ENCODE measurements around the gene IQCE.

Gene IQCE

GRCh38 chr7:2651336-2651735, 92.6 kb downstream of the IQCE start:
- DNase-seq: no peak

DNA sequence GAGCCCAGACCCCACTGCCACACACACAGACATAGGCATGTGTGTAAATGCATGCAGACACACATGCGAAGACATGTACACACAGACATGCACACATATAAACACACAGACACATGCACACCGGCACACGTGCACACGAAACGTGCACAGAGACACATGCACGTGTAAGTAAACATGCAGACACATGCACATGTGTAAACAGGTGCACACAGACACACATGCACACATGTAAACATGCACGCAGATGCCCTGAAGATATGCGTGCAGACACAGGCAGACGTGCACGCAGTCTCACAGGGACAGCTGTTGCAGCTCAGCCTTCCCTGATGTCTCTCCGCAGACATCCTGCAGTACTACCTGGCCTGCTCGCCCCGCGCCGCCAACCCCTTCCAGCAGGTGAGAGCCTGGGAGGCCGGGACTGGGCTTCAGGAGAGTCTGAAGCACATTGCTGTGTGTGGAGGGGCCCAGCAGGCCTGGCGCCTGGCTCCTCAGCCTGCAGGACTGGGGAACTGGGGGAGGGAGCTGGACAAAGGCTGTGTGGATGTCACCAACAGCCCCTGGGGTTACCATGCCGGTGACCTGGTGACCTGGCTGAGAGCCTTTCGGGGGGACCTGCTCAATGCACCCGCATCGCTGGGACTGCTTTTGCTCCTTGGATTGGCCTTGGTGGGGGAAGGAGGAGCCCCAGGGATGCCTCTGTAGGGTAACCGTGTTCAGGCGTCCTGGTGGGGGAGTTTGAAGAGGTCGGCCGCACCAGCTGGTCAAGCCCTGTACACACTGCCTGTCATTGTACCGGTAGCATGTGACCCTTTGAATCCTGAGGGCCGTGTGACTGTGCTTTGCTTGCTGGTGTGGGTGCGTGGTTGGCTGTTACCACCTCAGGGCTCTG, 93.3 kb downstream of the IQCE start:
- no peak for DNase-seq

DNA sequence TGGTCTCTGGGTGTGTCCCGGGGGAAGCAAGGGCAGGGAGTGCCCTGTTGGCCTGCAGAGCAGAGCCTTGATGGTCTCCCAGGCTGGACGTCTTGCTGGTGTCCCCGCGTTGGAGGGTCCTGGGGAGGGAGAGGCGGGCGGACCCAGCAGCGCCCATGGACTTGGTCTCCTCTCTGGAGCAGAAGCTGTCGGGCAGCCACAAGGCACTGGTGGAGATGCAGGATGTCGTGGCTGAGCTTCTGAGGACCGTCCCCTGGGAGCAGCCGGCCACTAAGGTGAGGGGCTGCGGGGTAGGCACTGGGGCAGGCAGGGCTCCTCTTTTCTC, 93.9 kb downstream of the IQCE start:
- DNase-seq: no peak

DNA sequence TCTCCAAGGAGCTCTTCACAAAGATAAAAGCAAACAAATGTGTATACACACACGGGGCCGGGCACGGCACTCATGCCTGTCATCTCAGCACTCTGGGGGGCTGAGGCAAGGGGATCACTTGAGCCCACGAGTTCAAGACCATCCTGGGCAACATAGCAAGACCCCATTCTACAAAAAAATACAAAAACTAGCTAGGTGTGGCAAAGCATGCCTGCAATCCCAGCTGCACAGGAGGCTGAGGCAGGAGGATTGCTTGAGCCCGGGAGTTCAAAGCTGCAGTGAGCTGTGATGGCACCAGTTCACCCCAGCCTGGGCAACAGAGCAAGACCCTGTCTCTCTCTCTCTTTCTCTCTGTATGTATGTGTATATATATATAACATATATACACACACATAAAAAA, 95.3 kb downstream of the IQCE start:
- DNase-seq: no peak

DNA sequence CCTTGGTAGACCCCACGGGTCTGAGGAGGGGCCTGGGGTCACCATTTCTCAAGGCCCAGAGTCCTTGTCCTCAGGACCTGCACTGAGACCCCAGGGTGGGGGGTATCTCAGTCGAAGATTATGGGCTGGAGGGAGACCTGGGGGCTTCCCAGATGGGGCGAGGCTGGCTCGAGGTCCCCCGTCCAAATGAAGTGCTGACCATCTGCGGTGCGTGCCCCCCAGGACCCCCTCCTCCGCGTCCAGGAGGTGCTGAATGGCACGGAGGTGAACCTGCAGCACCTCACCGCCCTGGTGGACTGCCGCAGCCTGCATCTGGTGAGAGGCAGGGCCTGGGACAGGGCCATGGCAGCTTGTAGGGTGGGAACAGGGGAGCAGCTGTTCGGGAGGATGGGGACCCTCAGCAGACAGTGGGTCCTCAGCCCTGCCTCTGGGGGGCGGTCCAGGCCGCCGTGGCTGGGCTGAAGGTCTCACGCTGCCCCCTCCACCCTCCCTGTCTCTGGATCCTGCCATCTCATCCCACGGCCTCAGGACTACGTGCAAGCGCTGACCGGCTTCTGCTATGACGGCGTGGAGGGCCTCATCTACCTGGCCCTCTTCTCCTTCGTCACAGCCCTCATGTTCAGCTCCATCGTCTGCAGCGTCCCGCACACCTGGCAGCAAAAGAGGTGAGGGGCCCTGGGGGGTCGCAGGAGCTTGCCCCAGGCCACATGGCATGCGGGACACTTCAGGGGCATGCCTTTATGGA, 97.3 kb downstream of the IQCE start:
- DNase-seq: no peak

DNA sequence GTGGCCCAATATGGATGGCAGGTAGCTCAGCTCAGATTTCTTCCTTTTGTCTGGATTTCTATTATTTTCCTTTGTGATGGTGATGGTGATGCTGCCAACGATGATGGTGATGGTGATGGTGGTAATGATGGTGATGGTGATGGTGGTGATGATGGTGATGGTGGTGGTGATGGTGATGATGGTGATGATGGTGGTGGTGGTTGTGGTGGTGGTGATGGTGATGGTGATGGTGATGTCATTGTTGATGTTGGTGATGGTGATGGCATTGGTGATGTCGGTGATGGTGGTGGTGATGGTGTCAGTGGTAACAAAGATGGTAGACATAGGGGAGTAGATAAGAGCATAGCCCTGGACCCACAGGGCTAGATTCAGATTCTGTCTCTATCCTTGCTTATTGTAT, 98.4 kb downstream of the IQCE start:
- DNase-seq: no peak

- DNase-seq: no peak
These were observed 99.3 kb downstream of the IQCE start for GRCh38 chr7:2657920-2658671.

- no peak for DNase-seq
These were observed 100.2 kb downstream of the IQCE start for GRCh38 chr7:2658941-2659340.

DNA sequence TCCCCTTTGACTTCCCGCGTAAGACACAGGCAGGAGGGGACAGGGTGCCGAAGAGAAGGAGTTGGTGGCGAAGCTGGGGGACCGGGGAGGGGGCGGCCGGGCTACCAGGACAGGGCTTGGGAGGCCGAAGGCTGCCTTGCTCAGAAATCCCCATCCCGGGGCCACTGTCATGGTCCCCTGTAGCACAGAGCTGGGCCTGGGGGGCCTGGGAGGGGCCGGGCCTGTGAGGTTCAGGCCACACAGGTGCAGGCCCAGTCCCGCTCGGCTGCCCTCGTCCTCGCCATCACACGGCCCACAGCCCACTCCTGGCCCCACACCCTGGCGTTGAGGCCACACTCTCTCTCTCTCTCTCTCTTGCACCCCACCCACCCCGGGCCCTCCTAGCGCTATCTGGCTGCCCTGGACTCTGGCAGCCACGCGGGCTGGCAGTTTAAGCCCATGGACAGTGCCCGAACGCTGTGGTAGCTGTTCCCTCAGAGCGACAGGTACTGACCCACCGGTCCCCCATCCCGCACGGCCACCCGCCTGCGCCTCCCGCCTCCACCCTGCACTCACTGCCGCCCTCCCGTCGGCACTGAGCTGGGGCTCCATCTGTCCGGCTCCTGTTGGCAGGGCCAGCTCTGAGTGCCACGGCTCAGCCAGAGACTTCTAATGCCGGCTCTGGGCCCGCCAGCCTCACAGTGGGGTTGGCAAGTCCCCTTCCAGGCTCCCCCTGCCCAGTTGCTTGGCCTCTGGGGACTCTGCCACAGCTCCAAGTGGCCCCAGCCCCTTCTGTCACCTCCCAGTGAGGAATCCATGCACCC, 101.0 kb downstream of the IQCE start:
- DNase-seq: no peak

- no peak for DNase-seq
These were observed 101.7 kb downstream of the IQCE start for GRCh38 chr7:2660359-2661095.

DNA sequence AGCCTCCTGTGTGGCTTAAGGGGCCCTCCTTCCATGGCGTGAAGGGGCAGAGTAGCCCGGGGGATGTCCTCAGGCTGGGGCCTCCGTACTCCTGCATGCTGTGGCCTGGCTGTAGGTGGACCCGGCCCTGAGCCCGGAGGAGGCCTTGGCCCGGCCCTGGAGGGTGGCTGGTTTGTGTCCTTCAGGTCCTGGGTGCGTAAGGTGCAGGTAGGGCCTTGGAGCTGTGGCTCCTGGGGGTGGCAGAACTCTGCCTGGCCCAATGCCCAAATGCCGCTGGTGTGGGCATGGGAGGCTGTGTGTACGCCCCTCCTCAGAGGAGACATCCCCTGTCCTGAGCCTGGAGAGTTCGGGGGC, 102.3 kb downstream of the IQCE start:
- no peak for DNase-seq

- DNase-seq: no peak
These were observed 103.0 kb downstream of the IQCE start for GRCh38 chr7:2661602-2662272.

GRCh38 chr7:2662273-2663120, 103.7 kb downstream of the IQCE start:
- DNase-seq: no peak

DNA sequence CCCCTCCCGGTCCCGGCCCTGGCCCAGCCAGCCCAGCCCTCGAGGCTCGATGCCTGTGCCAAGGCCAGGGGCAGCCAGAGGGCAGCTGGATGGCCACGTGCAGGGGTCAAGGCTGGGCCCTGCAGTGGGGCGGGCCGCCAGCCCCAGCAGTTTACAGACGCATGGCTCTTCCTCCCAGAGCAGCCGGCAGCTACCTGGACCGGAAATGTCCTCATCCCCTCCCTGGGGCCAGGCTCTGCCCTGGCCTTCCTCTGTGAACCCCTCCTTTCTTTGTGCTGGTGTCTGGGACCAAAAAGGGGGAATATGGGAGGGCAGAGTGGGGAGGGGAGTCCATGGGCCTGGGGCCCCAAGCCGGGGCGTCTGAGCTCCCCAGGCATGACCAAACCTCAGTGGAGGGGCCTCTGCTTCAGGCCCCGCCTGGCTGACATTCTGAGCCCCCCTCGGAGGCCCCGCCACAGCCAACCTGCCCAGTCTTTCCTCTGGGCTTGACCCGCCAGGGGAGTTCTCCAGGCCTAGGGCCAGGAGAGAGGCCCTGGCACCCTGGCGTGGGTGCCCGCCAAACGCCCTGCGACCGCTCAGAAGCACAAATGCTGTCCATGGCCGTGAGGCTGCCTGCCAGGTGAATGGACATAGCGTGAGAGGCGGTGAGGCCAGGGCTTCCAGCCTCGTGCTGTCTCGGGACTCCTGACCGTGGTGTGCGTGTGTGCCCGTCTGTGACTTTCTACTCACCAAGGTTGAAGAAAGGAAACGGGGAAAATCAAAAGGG, 104.5 kb downstream of the IQCE start:
- no peak for DNase-seq

GRCh38 chr7:2663960-2664359, 105.2 kb downstream of the IQCE start:
- DNase-seq: no peak
